Measurements from ENCODE around the gene PSG11.
A peak's percentile ranks its signal among the peaks of the same experiment; 100 is the strongest.

Gene PSG11

DNA sequence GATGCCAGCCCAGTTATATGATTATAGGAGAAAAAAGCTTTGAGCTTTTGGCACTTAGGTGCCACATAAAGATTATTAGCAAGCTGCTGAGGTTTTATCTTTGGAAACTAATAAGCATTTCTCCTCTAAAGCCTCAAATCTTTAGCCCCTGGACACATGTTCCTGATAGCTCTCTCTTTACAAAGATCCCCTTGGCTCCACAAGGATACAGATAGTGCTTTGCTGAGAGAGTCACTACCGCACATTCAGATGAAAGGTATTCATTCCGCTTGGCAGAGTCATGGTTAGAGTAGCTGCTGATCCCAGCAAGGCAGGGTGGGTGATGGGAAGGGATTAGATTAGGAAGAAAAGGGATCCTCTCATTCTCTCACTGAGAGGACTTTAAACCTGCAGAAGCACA, 61.1 kb downstream of the PSG11 start:
- TF ChIP-seq CTCF (IDR thresholded peaks at IDR 0.05; ENCODE audit: low read length, missing control alignments), result no peak
- peak; percentile 6 for DNase-seq (ENCODE audit: low read depth)
- H3K4me3 ChIP-seq (replicated peaks; ENCODE audit: low read depth, low read length), result no peak overlapping the region

GRCh38 chr19:42961119-42961518, 65.2 kb downstream of the PSG11 start:
- no peak overlapping the region for H3K4me3 ChIP-seq (replicated peaks; ENCODE audit: low read depth, low read length)
- TF ChIP-seq CTCF (IDR thresholded peaks at IDR 0.05; ENCODE audit: low read length, missing control alignments), result no peak
- DNase-seq (ENCODE audit: low read depth), result no peak
